Stimulated activated CD8-positive, alpha-beta memory T cell treated with anti-CD3 and anti-CD28 coated beads, Interleukin-12 subunit alpha, Interleukin-12 subunit beta, amount 100 ng/mL, for 1 hour (primary cell): ENCODE measurements around the gene SMDT1.

ENCODE experiments used
- DNase-seq: peaks from one replicate; pipeline ENCODE4 v3.0.0-alpha.2; 2020; ENCODE audit warnings: low read depth

SMDT1 gene, protein sequence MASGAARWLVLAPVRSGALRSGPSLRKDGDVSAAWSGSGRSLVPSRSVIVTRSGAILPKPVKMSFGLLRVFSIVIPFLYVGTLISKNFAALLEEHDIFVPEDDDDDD

DNA sequence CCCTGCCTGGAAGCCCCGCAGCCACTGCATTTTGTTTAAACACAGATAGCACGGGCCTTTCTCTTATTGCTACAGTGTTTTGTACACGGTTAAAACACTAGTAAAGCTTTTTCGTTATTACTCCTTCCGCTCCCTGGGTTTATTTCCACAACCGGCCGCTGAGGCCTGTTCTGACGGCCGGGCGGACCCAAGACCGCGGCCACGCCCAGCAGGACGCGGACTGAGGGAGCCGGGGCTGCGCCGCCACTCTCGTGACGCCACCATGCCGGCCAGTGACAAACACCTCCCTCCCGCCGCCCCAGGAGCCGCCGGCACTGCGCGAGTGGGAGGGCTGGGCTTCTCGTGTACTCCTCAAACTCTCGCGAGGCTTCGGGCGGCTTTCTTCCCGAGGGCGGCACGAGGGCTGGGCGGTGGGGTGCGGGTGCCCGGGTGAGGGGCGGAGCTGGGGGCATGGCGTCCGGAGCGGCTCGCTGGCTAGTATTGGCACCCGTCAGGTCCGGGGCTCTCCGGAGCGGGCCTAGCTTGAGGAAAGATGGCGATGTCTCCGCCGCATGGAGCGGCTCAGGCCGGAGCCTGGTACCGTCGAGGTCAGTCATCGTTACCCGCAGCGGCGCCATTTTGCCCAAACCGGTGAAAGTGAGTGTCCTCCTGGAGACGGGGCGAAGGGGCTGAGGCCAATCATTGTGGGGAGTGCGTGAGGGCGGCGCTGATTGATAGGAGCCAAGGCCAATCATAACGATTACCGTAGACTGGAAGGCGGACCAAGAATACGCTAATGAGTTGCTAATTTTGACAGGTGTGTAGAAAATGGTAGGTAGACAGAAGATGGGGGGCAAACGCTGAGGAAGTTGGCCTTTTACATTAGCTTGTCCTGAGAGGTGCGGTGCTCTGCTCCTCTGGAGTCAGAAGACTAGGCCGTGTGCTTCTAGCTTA is at the start of gene SMDT1:
Gene SMDT1 (plus strand): TSS at position 382 of the 933 bp plus-strand sequence. CDS start 69 bp downstream, at position 451.
- DNase-seq, result peak; percentile 96

DNA sequence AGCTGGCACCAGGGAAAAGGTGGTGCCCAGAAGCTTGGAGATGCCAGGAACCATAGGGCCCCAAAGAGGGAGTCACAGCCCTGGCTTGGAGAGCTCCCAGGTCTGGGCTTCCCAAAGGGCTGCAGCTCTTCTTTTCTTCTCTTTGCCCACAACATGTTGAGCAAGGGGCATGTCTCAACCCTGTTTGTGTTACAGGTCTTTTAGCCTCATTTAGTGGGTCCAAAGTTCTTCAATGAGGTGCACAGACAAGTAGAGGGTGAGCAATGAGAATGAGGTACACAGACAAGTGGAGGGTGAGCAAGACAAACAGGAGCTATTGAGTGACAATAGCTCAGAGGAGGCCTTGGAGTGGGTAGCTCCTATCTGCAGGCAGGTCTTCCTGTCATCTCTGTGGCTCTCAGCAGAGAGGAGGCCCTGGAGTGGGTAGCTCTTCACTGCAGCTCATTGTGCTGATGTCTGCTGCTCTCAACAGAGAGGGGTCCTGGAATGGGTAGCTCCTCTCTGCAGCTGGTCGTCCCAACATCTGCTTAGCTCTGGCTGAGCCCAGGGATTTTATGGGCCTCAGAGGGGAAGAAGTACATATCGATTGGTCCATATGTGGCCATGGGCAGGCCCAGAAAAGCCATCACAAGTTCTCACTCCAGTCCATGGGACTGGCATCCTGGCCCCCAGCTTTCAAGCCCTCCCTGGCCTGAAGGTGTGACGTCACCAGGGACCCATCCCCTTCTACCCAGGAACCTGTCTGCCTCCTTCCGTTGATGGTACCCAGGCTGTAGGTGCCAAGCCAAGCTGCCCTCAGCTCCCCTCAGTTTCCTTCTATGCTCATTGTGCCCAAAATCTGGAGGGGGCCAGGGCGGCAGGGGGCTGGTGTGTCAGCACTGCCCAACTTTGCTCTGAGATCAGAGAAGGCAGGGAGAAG is 46.0 kb upstream of the SMDT1 start:
- DNase-seq, result no peak

DNA sequence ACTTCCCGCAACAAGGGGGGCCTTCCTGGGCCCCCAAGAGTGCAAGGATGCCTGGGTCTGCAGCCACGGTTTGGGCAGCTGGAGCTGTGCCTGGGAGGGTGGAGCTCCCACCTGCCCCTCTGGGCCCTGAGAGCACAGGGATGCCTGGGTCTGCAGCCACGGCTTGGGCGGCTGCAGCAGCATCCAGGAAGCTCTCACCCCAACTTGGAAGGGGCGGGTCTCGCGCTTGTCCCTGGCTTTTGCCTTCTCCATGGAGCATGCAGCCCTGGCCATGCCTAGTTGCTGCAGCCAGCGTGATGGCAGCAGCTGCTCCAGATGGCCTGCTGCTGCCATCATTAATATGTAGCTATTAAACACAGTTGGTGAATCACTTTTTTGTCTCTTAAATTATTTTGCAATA is 44.2 kb upstream of the SMDT1 start:
- no peak for DNase-seq

DNA sequence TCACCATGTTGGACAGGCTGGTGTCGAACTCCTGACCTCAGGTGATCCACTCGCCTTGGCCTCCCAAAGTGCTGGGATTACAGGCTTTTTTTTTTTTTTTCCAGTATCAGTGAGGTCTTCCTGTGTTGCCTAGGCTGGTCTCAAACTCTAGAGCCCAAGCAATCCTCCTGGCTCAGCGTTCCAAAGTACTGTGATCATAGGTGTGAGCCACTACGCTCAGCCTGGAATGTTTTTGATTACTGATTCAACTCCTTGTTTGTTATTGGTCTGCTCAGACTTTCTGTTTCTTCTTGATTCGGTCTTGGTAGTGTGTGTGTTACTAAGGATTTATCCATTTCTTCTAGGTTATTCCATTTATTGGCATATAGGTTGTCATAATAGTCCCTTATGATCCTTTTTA is 40.2 kb upstream of the SMDT1 start:
- DNase-seq, result no peak

DNA sequence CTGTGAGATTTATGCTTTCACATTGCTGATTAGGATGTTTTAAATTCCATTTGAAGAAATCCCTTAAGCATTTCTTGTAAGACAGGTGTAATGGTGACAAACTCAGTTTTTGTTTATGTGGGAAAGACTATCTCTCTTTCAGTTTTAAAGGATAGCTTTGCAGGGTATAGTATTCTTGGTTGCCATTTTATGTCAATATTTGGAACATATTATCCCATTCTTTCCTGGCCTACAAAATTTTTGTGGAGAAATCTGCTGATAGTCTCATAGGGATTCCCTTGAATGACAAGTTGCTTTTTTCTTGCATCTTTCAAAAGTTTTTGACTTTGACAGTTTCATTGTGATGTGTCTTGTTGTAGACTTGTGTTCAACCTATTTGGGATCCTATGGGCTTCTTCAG is 37.7 kb upstream of the SMDT1 start:
- DNase-seq, result no peak

DNA sequence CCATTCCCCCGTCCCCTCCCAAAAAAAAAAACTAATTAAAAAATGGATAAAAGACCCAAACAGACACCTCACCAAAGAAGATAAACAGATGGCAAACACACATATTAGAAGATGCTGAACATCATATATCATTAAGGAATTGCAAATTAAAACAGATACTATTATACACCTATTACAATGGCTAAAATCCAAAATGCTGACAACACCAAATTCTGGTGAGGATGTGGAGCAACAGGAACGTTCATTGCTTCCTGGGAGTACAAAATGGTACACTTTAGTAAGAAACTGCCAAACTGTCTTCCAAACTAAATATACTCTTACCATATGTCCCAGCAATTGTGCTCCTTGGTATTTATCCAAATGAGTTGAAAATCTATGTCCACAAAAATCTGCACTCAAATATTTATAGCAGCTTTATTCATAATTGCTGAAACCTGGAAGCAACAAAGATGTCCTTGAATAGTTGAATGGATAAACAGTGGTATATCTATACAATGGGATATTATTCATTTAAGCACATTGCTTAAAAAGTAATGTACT is 28.8 kb upstream of the SMDT1 start:
- DNase-seq, result no peak

DNA sequence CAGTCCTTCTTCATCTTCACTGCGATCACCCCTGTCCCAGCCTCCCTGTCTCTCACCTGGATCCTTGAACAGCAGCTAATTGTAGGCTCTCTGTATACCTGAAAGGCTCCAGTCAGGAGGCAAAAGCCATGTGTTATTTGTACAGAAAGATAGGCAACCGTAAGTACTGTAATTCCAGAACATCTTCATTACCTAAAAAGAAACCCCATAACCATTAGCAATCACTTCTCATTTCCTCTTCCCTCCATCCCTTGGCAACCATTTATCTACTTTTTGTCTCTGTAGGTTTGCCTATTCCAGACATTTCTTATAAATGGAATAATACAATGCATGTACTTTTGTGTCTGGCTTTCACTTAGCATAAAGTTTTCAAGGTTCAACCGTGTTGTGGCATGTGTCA is 26.7 kb upstream of the SMDT1 start:
- DNase-seq, result no peak

DNA sequence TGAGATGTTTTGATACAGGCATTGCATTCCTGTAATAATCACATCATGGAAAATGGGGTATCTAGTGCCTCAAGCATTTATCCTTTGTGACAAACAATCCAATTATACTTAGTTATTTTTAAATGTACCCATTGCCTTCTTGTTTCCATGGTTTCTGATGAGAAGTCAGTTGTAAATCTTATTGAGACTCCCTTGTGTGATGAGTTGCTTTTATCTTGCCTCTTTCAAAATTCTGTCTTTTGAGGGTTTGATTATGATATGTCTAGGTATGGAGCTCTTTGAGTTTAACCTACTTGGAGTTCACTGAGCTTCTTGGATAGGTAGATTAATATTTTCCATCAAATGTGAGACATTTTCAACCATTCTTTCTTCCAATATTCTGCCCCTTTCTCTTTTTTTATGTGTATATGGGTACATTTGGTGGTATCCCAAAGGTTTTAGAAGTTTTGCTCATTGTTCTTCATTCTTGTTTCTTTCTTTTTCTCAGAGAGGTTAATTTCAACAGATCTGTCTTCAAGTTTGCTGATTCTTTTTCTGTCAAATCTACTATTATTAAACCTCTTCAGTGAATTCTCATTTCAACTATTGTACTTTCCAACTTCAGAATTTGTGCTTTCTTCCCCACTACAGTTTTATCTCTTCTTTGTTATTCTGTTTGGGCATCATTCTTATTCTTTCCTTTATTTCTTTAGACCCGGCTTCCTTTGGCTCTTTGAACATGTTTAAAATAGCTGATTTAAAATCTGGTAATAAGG is 22.6 kb upstream of the SMDT1 start:
- DNase-seq, result no peak

DNA sequence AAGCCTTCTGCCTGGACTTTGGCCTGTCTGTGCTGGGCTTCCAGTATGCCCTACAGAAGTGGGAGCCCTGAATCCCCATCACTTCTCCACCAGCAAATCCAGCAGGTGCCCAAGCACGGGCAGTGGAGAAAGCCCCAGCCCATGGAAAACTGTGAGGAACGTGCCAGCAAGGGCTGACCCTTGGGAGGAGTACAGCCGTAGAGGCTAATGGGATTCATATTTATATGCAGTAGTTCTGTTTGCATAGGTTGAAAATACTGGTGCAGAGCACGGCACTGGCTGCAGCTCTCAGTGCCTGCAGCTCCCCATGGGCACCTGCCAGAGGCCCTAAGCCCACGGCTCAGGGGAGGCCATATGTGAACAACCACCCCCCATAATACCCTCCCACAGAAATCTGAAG is 19.0 kb upstream of the SMDT1 start:
- no peak for DNase-seq

DNA sequence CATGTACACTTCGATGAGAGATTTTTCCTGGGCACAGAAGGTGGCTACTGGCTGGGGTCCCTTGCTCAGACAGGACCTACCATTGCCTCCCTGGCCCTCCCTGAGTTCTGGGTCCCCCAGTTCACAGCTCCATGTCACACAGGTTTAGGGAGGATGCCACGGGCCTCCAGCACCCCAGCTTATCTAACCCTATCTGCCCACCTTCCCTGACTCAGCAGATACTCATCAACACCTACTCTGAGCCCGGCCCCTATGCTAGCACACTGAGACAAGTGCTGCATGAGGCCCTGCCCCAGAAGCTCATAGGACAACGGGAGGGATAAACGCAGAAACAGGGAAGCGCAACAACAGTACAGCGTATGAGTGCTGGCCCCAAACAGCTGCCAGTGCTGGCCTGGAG is 18.5 kb upstream of the SMDT1 start:
- no peak for DNase-seq

DNA sequence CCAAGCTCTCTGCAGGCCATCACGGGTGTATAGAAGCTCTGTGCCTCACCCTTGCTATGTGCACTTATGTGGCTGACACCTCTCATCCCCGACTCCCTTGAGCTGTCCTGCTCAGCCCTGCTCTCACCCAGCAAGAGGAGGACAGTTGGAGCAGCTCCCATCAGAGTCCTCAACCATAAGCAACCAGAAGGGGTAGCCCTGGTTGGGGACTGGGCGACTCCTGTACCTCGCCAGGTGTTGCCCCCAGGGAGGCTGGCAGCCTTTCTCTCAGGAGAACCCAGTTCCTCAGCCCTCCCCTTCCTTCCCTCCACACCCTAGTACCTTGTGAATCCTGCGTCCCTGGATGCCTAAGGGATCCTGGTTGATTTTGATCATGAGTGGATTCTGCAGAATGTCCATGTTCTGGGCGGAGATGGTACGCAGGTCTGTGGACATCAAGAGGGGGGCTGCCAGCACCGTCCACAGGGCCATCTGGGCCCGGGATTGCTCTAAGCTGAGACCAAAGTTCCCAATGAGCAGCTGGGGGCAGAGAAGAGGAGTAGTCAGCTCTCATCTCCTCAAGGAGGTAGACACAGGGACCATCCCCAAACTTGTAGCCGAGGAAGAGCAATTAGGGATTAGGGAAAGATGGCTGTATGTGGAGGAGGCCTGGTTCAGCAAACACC is 16.9 kb upstream of the SMDT1 start:
- no peak for DNase-seq

DNA sequence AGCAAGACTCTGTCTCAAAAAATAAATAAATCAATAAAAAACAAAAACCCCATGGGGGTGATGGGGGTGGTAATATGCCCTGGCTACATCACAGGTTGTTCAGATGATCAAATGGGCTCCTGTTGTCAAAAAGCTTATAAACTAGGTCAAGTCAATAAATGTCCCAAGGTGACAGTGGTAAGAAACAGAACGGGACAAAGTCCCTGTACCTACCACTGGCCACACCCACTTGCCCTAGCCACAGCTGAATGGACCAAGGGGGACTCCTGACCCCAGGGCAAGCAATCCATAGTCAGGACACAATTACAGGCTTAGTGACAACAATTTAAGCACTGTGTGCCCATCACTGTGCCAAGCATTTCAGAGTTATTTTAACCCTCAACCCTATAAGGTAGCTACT is 14.9 kb upstream of the SMDT1 start:
- no peak for DNase-seq

DNA sequence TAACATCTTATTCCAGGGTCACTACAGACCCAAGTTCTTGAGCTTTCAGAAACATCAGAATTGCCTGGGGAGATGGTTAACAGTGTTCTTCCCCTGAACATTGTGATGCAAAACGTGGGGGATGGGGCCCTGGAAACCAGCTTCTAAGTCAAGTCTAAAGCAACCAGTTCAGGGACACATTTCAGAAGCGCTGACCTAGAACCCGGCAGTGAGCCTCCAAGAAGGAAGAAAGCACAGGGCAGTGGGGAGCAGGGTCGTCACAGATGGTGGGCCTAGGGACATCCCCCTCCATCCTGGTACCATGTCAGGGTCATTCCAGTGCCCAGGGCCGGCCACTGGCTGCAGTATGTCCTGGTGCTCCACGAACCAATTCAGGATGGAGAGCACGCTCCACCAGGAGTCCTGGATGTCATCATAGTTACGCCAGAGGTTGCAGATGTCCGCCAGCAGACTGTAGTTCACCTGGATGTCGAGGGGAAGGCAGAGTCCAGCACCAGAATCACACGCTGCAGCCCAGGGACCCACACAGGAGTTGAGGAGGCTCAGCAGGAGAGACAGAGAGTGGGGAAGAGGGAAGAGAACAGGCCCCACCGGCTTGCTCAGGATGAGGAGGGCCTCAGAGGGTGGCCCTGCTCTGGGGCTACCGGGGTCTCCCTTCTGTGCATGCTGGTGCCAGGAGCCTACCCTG is 13.9 kb upstream of the SMDT1 start:
- no peak for DNase-seq

DNA sequence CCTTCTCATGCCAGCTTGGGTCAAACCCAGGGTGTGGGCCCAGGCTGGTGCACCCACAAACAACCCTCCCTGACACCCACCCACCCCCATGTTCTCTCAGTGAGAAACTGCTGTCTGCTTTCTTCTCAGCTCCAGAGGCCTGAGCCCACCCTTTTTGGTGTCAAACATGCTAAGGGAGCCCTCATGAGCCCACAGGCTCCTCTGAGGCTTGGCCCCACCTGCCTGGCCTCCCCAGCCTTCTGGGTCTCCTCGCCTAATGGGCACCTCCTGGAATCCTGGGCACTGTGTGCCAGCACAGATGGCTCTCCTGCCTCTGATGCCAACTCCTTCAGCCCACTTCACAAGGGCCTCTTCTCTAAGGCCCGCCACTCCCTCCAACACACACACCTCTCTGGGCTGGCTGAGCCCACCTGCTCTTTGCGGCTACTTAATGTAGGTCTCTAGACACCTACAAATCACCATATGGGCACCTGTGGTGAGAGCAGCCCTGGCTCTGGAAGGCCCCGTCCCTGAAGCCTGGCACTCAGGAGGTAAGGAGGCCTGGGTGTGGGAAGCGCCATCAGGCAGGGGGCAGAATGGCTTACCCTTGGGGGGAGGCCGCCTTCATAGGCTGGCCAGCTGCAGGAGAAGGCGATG is 13.3 kb upstream of the SMDT1 start:
- no peak for DNase-seq

DNA sequence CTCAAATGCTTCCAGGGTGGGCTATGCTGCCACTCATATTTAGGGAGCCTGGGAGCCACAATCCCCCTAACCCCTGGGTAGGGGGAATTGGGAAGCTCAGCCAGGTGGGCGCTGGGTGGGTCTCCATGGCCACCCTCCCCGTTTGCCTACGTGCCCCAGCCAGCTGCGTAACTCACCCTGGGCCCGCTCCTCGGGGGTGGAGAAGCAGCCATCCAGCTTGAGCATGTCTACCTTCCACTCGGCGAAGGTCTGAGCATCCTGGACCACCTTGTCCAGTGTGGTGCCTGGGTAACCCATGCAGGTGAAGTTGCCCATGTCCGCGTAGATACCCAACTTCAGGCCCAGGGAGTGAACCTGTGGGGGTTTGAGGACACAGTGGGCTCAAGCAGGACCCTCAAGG is 12.6 kb upstream of the SMDT1 start:
- DNase-seq, result no peak

DNA sequence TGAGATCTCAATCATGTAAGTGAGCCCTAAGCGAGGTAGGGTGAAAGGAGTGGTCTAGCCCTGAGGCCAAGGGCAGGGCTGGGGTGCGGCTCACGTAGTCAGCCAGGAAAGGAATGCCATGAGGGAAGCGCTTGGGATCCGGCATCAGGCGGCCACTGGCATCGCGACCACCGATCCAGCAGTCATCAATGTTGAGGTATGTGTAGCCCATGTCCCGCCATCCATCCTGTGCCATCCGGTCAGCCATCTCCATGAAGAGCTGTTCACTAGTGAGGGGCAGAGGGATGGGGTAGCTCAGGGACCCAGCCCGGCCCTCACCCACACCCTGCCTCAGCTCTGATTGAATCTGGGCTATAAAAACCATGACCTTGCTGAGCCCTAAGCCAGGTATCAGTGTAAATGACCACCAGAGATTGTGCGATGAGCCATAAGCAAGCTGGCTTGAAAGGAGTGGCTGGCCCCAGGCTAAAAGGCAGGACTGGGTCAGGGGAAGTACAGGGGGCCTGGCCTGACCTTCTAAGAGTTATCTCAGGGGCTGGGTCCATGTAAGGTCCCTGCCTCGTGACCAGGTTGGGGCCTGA is 11.7 kb upstream of the SMDT1 start:
- no peak for DNase-seq

DNA sequence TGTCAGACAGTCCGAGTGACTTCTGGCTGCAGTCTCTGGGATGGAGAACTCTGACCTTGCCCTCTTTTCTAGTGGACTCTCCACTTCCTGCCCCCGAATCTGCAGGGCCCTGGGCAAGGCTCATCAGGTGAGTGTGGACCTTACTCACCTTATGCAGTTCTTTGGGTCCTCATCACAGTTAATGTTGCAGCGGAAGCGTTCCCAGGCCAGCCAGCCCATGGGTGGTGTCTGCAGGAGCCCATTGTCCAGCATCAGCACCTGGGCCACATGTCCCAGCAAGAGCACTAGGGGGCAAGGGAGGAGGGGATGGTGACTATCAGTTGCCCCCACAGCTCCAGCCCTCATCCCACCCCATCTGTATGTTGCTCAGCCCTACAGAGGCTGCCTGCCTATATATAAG is 11.2 kb upstream of the SMDT1 start:
- DNase-seq, result no peak

DNA sequence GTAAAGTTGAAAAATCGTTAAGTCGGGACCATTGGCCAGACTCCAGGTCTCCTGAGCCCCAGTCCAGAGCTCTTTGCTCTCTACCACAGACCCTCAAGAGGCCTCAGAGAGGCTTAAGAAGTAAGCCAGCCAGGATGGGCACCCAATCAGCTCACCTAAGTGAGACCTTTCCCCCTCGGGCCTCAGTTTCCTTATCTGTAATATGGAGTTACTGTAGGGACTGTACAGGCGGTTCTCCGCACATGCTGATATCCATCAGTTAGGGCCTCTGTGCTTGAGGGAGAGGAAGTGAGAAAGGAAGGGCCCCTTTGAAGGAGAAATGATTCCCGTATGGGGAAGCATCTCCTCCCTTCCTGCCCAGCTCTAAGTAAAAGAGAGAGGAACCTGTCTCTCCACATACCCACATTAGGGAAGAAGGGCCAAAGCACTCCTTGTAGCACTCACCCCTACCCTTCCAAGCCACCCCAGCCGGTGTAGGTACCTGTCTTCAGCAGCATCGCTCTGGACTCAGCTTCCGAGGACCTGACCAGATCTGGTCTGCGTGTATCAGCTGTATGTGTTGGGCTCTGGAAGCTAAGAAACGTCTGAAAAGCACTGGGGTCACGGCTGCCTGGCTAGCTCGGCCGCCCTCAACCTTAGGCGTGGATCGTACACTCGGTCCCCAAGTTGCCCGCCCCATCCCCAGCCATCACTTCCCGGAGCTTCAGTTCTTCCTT is 9.5 kb upstream of the SMDT1 start:
- no peak for DNase-seq
